Stromal cell of bone marrow (primary cell): ENCODE results near the gene KIF18A.

Experiments used
- DNase-seq: peaks from one replicate; pipeline ENCODE4 v3.0.0-alpha.2; 2012; ENCODE audit warnings: low read depth

The KIF18A gene

DNA sequence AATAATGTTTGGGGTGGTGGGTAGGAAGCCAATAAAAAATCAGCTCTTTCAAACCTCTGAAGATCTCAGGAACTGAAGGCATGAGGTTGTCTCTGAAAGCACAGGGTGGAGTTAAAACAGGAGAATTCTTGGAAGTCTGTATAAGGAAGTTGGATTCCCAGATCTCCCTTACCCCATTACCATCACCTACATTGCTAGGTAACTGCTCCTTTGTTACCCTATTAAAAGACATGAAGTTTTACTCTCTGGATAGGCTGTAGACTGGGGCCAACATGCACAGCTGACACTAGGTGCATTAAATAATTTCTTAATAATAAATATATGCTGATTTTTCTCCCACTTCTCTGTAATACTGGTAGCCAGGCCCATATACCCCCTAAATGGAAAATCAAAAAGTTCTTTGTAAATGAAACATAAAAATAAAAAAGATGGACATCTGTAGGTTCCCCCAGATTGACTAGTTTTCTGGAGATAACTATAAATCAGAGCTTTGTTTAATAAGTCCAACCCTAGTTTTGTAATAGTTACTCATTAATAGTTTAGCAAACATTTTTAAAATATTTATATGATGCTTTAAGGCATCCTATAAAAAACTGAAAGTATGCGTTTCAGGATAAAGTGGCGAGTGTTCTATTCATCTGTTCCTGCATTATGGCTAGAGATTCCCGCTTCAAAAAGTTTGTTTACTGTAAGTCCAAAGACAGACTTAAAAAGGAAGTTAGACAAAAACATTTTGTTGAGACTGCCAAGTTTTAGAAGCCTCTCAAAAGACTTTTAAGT lies 63.8 kb downstream of the KIF18A start:
- DNase-seq = no peak

GRCh38 chr11:28040384-28040783 lies 67.6 kb downstream of the KIF18A start:
- no peak for DNase-seq

DNA sequence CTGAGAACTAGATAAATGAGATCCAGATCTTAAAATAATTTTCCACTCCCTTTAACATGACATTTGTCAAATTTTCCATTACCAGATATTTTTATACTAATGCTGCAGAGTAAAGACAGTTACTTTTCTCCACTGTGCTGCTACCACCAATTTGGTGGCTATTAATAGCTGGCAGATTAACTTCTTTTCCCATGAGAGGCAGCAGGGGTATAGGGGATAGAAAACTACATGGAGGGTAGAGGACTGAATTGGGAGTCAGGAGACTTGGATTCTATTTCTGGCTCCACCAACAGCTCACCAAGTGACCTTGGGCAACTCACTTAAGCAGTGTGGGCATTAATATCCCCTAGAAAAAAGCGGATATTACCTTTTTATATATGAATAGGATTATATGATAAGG lies 69.2 kb downstream of the KIF18A start:
- no peak for DNase-seq

- no peak for DNase-seq
Measured at GRCh38 chr11:28026634-28027290, 81.2 kb downstream of the KIF18A start.

DNA sequence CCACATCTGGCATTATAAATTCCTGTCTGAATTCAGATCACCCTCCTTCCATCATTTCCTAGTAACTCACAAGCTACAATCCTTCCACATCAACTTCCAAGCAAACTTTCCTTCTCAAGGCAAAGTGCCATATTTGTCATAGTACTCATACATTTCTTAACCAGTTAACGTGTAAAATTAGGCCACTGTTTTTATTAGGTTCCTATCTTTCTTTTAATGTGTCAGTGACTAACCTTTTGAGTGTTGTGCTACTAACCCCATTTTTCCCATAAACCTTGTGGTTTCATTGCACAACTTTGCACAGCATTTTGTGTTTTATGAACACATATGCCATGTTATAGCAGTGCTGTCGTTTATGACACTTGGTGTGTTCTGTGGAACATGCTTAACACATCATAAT lies 90.1 kb downstream of the KIF18A start:
- peak; percentile 20 for DNase-seq

DNA sequence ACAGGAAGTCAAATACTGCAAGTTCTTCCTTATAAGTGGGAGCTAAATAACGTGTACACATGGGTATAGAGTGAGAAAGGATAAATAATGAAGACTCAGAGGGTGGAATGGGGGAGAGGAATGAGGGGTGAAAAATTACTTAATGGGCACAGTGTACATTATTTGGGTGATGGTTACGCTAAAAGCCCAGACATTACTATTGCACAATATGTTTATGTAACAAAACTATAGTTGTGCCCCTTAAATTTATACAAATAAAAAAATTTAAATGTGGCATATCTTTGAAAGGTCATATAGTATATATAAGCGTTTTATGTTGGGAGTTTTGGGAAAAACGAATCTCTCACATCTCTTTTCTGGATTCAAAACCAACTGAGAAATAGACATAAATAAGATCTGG lies 96.1 kb downstream of the KIF18A start:
- DNase-seq = no peak

DNA sequence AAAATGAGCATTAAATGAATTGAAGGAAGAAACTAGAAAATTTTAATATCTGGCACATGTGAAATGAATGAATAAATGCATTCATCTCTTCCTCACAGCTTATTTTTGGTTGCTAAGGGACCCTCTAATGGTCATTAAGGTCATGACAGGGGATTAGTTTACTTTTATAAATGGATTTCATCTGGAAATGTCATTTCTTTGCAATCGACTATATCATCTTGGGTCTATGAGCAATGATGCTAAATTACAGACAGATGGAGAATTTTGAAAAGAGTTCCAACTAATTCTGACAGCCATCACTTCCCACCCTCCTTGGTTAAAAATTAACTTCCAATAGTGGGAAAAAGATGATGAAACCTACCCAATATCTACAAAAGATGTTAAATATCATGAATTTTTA lies 98.0 kb downstream of the KIF18A start:
- DNase-seq = peak; percentile 16

DNA sequence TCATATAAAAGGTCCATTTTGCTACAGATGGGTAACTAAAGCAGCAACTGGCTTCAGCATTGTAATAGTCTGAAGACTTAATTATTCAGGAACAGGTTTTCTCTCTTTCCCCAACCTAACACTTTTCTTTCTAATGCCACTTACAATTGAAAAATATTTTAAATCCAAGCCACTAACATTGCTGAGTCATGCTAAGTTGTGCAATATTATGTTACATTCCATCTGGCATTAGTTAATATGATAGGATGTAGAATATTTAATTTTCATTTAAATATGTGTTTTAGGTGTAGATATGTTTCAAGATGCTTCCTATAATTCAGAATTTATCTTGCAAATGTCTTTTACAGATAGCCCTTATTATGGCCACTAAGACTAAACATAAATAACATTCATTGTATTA lies 98.6 kb downstream of the KIF18A start:
- peak; percentile 55 for DNase-seq

GRCh38 chr11:28003615-28004014 lies 104.3 kb downstream of the KIF18A start:
- DNase-seq = no peak

GRCh38 chr11:27998552-27998951 lies 109.4 kb downstream of the KIF18A start:
- no peak for DNase-seq

DNA sequence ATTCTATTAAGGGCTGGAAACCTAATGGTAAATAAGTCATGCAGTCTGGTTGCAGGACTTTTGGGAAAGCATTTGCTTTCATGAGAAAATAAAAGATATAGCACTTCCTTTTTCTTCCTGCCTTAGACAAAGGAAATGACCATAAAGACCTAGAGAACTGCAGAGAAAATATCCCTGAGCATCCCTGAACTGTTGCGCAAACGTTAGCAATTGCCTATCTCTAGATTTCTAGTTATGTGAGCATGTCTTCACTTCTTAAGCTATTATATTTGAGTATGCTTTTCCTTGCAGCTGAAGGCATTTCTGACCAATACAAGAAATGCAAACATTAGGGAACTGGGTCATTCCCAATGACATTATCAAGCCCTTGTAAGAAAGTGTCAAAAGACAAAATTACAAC lies 110.6 kb downstream of the KIF18A start:
- DNase-seq = no peak

DNA sequence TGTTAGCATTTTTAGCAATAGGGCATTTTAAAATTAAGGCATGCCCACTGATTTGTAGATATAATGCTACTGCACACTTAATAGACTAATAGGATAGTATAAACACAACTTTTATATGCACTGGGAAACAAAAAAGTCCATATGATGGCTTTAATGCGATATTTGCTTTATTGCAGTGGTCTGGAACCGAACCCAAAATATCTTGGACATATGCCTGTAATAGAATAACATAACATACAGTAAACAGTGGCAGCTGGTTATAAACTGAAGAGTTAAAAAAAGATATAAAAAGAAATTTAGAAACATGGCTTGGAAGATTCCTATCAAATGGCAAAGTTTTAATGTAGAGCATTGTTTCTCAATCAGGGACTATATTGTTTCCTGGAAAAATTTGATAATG lies 111.9 kb downstream of the KIF18A start:
- no peak for DNase-seq

GRCh38 chr11:27995083-27995482 lies 112.9 kb downstream of the KIF18A start:
- no peak for DNase-seq

DNA sequence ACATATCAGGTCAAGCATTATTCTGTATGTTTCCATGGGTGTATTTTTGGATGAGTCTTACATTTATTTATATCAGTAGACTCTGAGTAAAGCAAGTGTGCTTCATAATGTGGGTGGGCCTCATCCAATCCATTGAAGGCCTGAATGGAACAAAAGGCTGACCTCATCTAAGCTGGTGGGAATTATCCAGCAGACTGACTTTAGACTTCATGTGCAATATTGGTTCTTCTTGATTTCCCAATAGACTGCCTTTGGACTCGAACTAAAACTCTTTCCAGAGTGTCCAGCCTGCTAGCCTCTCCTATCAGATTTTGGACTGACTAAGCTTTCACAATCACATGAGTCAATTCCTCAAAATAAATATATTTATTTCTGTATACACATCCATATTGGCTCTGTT lies 116.2 kb downstream of the KIF18A start:
- peak; percentile 70 for DNase-seq

GRCh38 chr11:27977527-27977926 lies 130.4 kb downstream of the KIF18A start:
- no peak for DNase-seq

DNA sequence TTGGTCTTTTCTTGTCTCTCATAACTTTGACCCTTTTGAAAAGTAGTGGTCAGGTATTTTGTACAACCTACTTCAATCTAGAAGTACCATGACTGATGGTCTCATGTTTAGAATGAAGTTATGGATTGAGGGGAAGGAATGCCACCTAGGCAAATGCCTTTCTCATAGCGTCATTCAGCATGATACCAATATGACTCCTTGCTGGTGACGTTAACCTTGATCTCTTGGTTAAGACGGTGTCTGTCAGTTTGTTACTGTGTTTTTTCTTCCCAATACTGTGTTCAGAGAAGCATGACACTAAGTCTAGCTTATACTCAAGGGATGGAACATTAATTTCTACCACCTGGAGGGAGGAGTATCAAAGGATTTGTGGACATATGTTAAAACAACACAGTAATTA lies 130.9 kb downstream of the KIF18A start:
- DNase-seq = no peak

- peak; percentile 68 for DNase-seq
Measured at GRCh38 chr11:27976262-27976661, 131.7 kb downstream of the KIF18A start.

- no peak for DNase-seq
Measured at GRCh38 chr11:27973851-27974536, 134.0 kb downstream of the KIF18A start.

- DNase-seq = no peak
Measured at GRCh38 chr11:27972522-27973170, 135.3 kb downstream of the KIF18A start.

GRCh38 chr11:27971171-27971570 lies 136.8 kb downstream of the KIF18A start:
- no peak for DNase-seq
